ENCODE results near the gene TAGLN2. TPM values are rescaled to one million over a fixed set of nuclear protein-coding genes. Genes with fewer than 3 reads are reported as not detected.

TAGLN2 gene
- total and polyA plus RNA-seq, 9 of the 15 experiments (the other 6 are each of a cell fraction or from before 2014, with no cell fraction given), result 192 to 683 (median 455) TPM

DNA sequence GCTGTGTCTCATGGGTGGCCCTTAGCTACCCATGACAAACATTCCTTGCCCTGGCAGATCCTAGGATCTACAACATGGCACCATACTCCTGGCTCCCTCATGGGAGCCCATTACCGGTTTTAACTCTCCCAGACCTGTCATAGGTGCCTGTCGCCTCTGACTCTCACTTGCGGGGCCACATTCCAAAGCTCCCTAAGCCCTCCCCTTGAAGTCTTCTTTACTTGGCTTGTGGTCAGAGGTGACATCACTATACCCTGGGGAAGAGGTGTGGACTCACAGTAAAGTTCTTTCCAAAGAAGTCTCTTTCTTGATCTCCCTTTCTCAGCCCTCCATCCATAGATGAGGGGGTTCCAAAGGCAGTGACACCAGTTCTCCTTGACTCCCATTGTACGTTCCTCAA is 34.1 kb upstream of the TAGLN2 start:
- FAIRE-seq (no peak), ATAC-seq (peak; percentile 23; the same call in 2 of the 3 replicates), DNase-seq (ENCODE audit: extremely low read depth in 1 of 4, low spot score in 3 of 4) (no peak)
- Histone ChIP-seq H3K36me3 (ENCODE audit: control insufficient read depth, insufficient read depth, low read length) (no peaks in the 10 kb centered on the region), H3K4me1 (replicated peaks in 1 of 2; ENCODE audit: control insufficient read depth in 2 of 2, insufficient read depth in 2 of 2, low read length in 2 of 2) (peaks cover 27 to 30% of the 10 kb centered on the region in 2 experiments), H3K9me1 (ENCODE audit: control insufficient read depth, insufficient read depth, low read length) (no peaks in the 10 kb centered on the region), H3K9me3 (replicated peaks; ENCODE audit: control insufficient read depth, insufficient read depth, low read depth, low read length) (no peaks in the 10 kb centered on the region), H3K27ac (ENCODE audit: extremely low read depth, low read depth, low read length) (no peak overlapping the region), H3K4me3 (no peak overlapping the region), H4K20me1 (replicated peaks; ENCODE audit: control insufficient read depth, insufficient read depth, low read length) (no peaks in the 10 kb centered on the region), H3K9ac (ENCODE audit: insufficient read depth in 1 of 2, low read depth in 2 of 2, low read length in 2 of 2) (no peak overlapping the region; a peak in 1 of 4 replicates), H3K79me2 (ENCODE audit: control insufficient read depth, insufficient read depth, low read length) (no peaks in the 10 kb centered on the region), H2AFZ (ENCODE audit: low read depth, low read length) (no peak overlapping the region), H3K27me3 (ENCODE audit: control insufficient read depth in 2 of 2, insufficient read depth in 2 of 2, low read length in 2 of 2) (no peaks in the 10 kb centered on the region), H3K4me2 (ENCODE audit: insufficient read depth, low read length) (no peak overlapping the region)
- in situ Hi-C loops (cut with MboI), result no loop called here
- no TSS peak for BruUV-seq (replicated peaks)
- CTCF ChIA-PET (ENCODE audit: low intra/inter-chr PET ratio), result no interaction called here
- POLR2A ChIA-PET, result interaction anchor here (0.7 to 0.9 kb wide), 2 partner anchors 11 to 12 kb away, joined by 4 read pairs; no protein-coding TSS in a partner anchor
- TF ChIP-seq ZNF384 (IDR thresholded peaks at IDR 0.05; ENCODE audit: low read depth, low read length), result no peak
- no peak for TF ChIP-seq JUND (IDR thresholded peaks at IDR 0.05; ENCODE audit: borderline replicate concordance, low read depth, low read length)
- TF ChIP-seq JUND (tag; IDR thresholded peaks at IDR 0.05; ENCODE audit: borderline replicate concordance, low read depth, low read length), result 0 out of 3 replicates have a peak, but pooled peaks have one; percentile 16
- WGBS (ENCODE audit: insufficient coverage, low coverage, missing lambda C conversion rate), result 37% methylated on average over 4 of the region's 4 CpGs
- intact Hi-C loops (cut with micrococcal nuclease), result no loop called here

DNA sequence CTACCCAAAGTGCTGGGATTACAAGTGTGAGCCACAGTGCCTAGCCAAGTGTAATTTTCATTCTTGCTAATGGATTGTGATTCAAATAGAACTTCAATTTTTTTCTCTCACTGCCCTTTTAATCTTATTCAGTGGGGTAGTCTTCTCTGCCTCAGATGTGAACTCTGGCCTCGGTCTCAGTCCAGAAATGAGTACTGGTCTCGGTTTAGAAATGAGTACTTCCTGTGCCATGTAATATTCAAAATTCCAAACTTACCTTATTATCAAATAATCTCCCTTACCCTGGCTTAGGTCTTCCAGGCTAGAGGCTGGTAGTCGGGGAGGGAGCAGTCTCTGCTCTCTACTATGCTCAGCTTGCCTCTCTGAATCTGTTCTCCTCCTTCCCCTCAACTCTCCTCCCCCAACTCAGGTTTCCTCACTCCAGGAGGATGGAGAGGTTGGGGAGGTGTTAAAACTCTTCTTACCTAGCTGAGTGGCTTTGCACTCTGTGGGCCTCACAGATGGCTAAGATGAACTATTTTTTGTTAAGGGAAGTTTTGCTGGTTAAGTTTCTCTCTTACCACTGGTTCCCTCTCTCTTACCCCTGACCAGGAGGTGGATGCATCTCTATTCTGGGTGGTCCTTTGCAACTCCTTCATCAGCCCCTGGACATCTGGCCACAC is 33.5 kb upstream of the TAGLN2 start:
- peaks cover 30 to 33% of the 10 kb centered on the region in 2 experiments for H3K4me1 ChIP-seq (replicated peaks in 1 of 2; ENCODE audit: control insufficient read depth in 2 of 2, insufficient read depth in 2 of 2, low read length in 2 of 2)
- H2AFZ ChIP-seq (ENCODE audit: low read depth, low read length), result no peak overlapping the region
- DNase-seq (ENCODE audit: extremely low read depth in 1 of 4, low spot score in 3 of 4) (no peak), ATAC-seq (no peak), FAIRE-seq (no peak)
- no peak for TF ChIP-seq EZH2 (IDR thresholded peaks at IDR 0.05; ENCODE audit: borderline replicate concordance, low read depth, low read length)
- no peak for TF ChIP-seq PTTG1 (tag; IDR thresholded peaks at IDR 0.05; ENCODE audit: low read depth)
- no peak for TF ChIP-seq ZNF133 (CRISPR knock-in tag; IDR thresholded peaks at IDR 0.05)
- TF ChIP-seq ZKSCAN1 (IDR thresholded peaks at IDR 0.05; ENCODE audit: low read depth, low read length), result no peak
- TF ChIP-seq ZNF79 (CRISPR knock-in tag; IDR thresholded peaks at IDR 0.05; ENCODE audit: low read depth), result no peak
- TF ChIP-seq POLR3G (IDR thresholded peaks at IDR 0.05; ENCODE audit: extremely low read depth, insufficient read length, insufficient replicate concordance), result no peak
- TF ChIP-seq NCOA1 (IDR thresholded peaks at IDR 0.05; ENCODE audit: low read depth), result no peak
- WGBS (ENCODE audit: insufficient coverage, low coverage, missing lambda C conversion rate), result 40% methylated on average over 3 of the region's 3 CpGs
- H4K20me1 ChIP-seq (replicated peaks; ENCODE audit: control insufficient read depth, insufficient read depth, low read length), result no peaks in the 10 kb centered on the region
- ChIA-PET CTCF (ENCODE audit: low intra/inter-chr PET ratio) (interaction anchor here (0.7 kb wide), 1 partner anchor 22 kb away, joined by 3 read pairs; no protein-coding TSS in a partner anchor), POLR2A (interaction anchor here (0.6 to 1.2 kb wide), 4 partner anchors 11 to 177 kb away, joined by 3 to 4 read pairs (median 4); no protein-coding TSS in a partner anchor)
- H3K79me2 ChIP-seq (ENCODE audit: control insufficient read depth, insufficient read depth, low read length), result no peaks in the 10 kb centered on the region
- H3K36me3 ChIP-seq (ENCODE audit: control insufficient read depth, insufficient read depth, low read length), result no peaks in the 10 kb centered on the region
- H3K27ac ChIP-seq (ENCODE audit: extremely low read depth, low read depth, low read length), result no peak overlapping the region
- no peaks in the 10 kb centered on the region for H3K9me3 ChIP-seq (replicated peaks; ENCODE audit: control insufficient read depth, insufficient read depth, low read depth, low read length)
- in situ Hi-C loops (cut with MboI), result no loop called here
- no peaks in the 10 kb centered on the region for H3K9me1 ChIP-seq (ENCODE audit: control insufficient read depth, insufficient read depth, low read length)
- H3K4me2 ChIP-seq (ENCODE audit: insufficient read depth, low read length), result no peak overlapping the region
- H3K27me3 ChIP-seq (ENCODE audit: control insufficient read depth in 2 of 2, insufficient read depth in 2 of 2, low read length in 2 of 2), result peaks cover 0 to 1% of the 10 kb centered on the region in 2 experiments; a peak in 2 of 5 replicates
- H3K9ac ChIP-seq (ENCODE audit: insufficient read depth in 1 of 2, low read depth in 2 of 2, low read length in 2 of 2), result no peak overlapping the region
- H3K4me3 ChIP-seq, result no peak overlapping the region
- intact Hi-C loops (cut with micrococcal nuclease), result no loop called here
- BruUV-seq (replicated peaks), result no TSS peak
